ENCODE results near the gene BMP8A.

The BMP8A gene

DNA sequence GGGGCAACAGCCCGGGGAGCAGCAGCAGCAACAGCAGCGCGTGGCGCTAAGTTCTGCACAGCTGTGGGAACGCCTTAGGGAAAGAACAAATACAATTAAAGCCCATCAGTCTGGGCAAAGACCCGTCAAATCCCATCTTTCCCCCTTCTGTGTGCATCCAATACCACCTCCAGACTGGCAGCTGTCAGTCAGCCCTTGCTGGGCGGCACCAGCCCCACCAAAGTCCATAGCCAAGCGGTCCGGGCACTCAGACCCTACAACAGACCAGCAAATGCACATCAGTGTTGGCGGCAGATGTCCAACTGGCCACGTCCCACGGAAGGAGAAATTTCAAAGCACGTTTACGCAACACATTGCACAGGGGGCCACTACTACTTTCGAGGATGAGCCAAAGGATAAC is 72.2 kb downstream of the BMP8A start:
- H3K4me3 ChIP-seq (ENCODE audit: control insufficient read depth, low read depth, low read length): no peak overlapping the region
- TF ChIP-seq, protein P1, sequence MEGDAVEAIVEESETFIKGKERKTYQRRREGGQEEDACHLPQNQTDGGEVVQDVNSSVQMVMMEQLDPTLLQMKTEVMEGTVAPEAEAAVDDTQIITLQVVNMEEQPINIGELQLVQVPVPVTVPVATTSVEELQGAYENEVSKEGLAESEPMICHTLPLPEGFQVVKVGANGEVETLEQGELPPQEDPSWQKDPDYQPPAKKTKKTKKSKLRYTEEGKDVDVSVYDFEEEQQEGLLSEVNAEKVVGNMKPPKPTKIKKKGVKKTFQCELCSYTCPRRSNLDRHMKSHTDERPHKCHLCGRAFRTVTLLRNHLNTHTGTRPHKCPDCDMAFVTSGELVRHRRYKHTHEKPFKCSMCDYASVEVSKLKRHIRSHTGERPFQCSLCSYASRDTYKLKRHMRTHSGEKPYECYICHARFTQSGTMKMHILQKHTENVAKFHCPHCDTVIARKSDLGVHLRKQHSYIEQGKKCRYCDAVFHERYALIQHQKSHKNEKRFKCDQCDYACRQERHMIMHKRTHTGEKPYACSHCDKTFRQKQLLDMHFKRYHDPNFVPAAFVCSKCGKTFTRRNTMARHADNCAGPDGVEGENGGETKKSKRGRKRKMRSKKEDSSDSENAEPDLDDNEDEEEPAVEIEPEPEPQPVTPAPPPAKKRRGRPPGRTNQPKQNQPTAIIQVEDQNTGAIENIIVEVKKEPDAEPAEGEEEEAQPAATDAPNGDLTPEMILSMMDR (conservative IDR thresholded peaks at IDR 0.05; ENCODE audit: control insufficient read depth, insufficient read depth, low read depth, low read length): no peak
- DNase-seq (ENCODE audit: low read depth): no peak

DNA sequence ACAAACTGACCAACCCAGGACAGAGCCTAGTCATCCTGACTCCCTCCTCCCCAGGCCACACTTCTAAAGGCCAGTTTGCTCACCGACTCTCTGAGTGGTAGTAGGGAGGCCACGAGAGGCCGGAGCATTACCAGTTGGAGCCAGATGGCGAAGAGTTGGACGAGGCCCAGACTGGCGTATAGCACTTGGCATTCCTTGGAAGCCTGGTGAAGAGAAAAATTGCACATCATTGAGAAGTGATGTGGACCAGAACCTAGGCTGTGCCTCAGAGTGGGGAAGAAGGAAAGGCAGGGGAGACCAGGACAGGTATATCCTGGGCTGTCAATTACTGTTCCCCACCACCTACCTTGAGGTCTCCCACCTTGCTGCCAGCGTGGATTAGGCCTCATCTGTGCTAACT is 72.9 kb downstream of the BMP8A start:
- DNase-seq (ENCODE audit: low read depth): no peak
- TF ChIP-seq, protein P1 (conservative IDR thresholded peaks at IDR 0.05; ENCODE audit: control insufficient read depth, insufficient read depth, low read depth, low read length): no peak
- H3K4me3 ChIP-seq (ENCODE audit: control insufficient read depth, low read depth, low read length): no peak overlapping the region

GRCh38 chr1:39564941-39565340 is 73.5 kb downstream of the BMP8A start:
- TF ChIP-seq, protein P1 (conservative IDR thresholded peaks at IDR 0.05; ENCODE audit: control insufficient read depth, insufficient read depth, low read depth, low read length): no peak
- DNase-seq (ENCODE audit: low read depth): no peak
- no peak overlapping the region for H3K4me3 ChIP-seq (ENCODE audit: control insufficient read depth, low read depth, low read length)

DNA sequence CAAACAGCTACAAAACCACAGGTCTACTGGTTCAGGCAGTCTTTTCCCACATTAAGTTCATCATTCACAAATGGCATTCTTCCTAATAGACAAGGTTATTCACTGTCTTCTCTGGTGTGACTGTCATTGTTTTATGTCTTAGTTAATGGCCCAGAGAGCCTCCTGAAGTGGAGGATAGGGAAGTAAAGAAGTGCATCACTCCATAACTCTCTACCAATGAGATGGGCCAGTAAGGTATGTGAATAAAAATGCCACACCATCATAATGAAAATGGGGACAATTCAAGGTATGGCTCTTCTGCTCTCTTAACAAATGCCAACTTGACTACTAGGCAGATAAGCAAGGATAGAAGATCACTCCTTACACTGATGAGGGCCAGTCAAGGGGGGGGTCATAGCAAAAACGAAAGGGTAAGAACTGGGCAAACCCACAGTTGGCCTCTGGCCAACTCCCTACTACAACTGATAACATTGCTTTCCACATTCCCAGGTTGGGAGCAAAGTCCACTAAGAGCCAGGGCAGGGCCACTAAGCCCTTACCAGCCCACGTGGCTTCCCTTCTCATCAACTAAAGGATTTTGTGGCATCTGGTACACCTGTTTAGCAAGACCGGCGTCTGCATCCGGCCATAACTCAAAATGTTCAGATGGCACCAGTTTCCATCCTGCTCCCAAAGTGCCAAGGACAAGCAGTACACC is 75.2 kb downstream of the BMP8A start:
- no peak for DNase-seq (ENCODE audit: low read depth)
- H3K4me3 ChIP-seq (ENCODE audit: control insufficient read depth, low read depth, low read length): no peak overlapping the region
- TF ChIP-seq, protein P1 (conservative IDR thresholded peaks at IDR 0.05; ENCODE audit: control insufficient read depth, insufficient read depth, low read depth, low read length): no peak

GRCh38 chr1:39567302-39567701 is 75.9 kb downstream of the BMP8A start:
- no peak for DNase-seq (ENCODE audit: low read depth)
- TF ChIP-seq, protein P1 (conservative IDR thresholded peaks at IDR 0.05; ENCODE audit: control insufficient read depth, insufficient read depth, low read depth, low read length): no peak

DNA sequence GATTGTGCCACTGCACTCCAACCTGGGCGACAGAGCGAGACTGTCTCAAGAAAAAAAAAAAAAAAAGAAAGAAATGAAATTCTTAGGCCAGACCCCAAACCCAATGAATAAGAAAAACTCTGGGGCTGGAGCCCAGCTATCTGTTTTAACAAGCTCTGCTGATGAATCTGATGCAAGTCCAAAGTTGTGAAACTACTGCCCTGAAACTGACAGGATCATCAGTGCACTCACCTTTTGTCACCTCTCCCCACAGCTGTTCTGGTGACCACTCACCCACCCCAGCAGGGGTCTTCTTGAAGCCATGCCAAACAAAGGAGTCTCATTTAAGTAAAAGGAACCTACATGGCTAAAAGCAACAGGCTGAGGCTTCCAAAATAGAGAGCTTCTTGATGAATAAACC is 76.8 kb downstream of the BMP8A start:
- no peak overlapping the region for H3K4me3 ChIP-seq (ENCODE audit: control insufficient read depth, low read depth, low read length)
- DNase-seq (ENCODE audit: low read depth): no peak
- TF ChIP-seq, protein P1 (conservative IDR thresholded peaks at IDR 0.05; ENCODE audit: control insufficient read depth, insufficient read depth, low read depth, low read length): no peak

More at GRCh38 chr1:39567302-39567701, 75.9 kb downstream of the BMP8A start:
- H3K4me3 ChIP-seq (ENCODE audit: control insufficient read depth, low read depth, low read length): no peak overlapping the region

Measured in fibroblast of mammary gland (primary cell).